HCT116 (cell line): ENCODE data around the gene TSG101. TPM values are rescaled to one million over a fixed set of nuclear protein-coding genes. Genes with fewer than 3 reads are reported as not detected.

Experiments
- ATAC-seq: fragments of 200-7000 bp; cut with Tn5 transposase; 2 replicates; pipeline ENCODE4 v1.9.1; 2020; ENCODE audit warnings: mild to moderate bottlenecking, moderate library complexity
- BruUV-seq: library from RNA; stranded (reverse); fragments of 400-500 nt; replicated peaks from 2 replicates; lab custom pipeline; 2021; lab: Mats Ljungman, UMichigan
- CTCF ChIA-PET: fragments of 300-600 bp; sonication (Branson Sonifier 250); formaldehyde crosslinking; loops from one replicate; lab custom pipeline; 2021; ENCODE audit warnings: antibody characterized with exemption; lab: Charles Lee
- POLR2A ChIA-PET: fragments of 300-600, 350-600 bp; sonication (Branson Sonifier 250); formaldehyde crosslinking; loops from one replicate; lab custom pipeline; 2021; ENCODE audit warnings: antibody characterized with exemption; lab: Charles Lee
- RAD21 ChIA-PET, 2 experiments: fragments of 300-600 bp; sonication (Branson Sonifier 250); formaldehyde crosslinking; loops; one replicate each; lab custom pipeline; 2023; ENCODE audit warnings: low total read pairs in 2 of 2; ENCODE audit not compliant: uncharacterized antibody in 2 of 2, unreplicated experiment in 2 of 2, low non-redundant PET in 1 of 2; lab: Charles Lee
- DNase-seq: peaks from one replicate; pipeline ENCODE4 v3.0.0-alpha.2; 2010; ENCODE audit warnings: low read depth, low spot score
- H2AFZ ChIP-seq: fragments of 200-600 bp; shearing (Covaris generic), sonication (generic); 2 replicates; pipeline ENCODE4 v1.6.1; 2017; ENCODE audit warnings: low read depth, mixed run types, mixed read lengths, antibody characterized with exemption, low read length; ENCODE audit not compliant: poor library complexity, severe bottlenecking
- H3K27ac ChIP-seq: 2 replicates; pipeline ENCODE4 v1.5.1; 2012; ENCODE audit warnings: low read depth, low read length
- H3K27me3 ChIP-seq: fragments of 200-600 bp; sonication (generic); 2 replicates; pipeline ENCODE4 v1.6.1; 2016; ENCODE audit warnings: mixed run types, low read length, mixed read lengths; ENCODE audit not compliant: insufficient read depth
- H3K36me3 ChIP-seq, 2 experiments: fragments of 200-500 bp in 1 of 2; fragments of 200-600 bp in 1 of 2; sonication (Bioruptor generic) in 1 of 2; sonication (generic) in 1 of 2; 2 replicates each; pipeline versions ENCODE4 v1.5.1 to v1.6.1; 2014 to 2016; ENCODE audit warnings: low read length in 2 of 2, inconsistent platforms in 1 of 2, mixed read lengths in 1 of 2, mixed run types in 1 of 2; ENCODE audit not compliant: insufficient read depth in 2 of 2, control insufficient read depth in 1 of 2
- H3K4me1 ChIP-seq, 2 experiments: fragments of 200-600 bp in 1 of 2; sonication (generic) in 1 of 2; 2 replicates each; pipeline versions ENCODE4 v1.5.1 to v1.6.1; 2012 to 2017; ENCODE audit warnings: low read length in 2 of 2, inconsistent platforms in 1 of 2, mild to moderate bottlenecking in 1 of 2, mixed read lengths in 1 of 2, mixed run types in 1 of 2, moderate library complexity in 1 of 2; ENCODE audit not compliant: insufficient read depth in 2 of 2, control insufficient read depth in 1 of 2
- H3K4me2 ChIP-seq: fragments of 200-600 bp; sonication (generic); 2 replicates; pipeline ENCODE4 v1.6.1; 2017; ENCODE audit warnings: mixed run types, low read length, mixed read lengths
- H3K4me3 ChIP-seq, 2 experiments: fragments of 200-600 bp in 1 of 2; sonication (generic) in 1 of 2; replicated peaks in 1 of 2; 2 replicates each; pipeline ENCODE4 v1.5.1; 2011 to 2016; ENCODE audit warnings: low read length in 2 of 2, control low read depth in 1 of 2, low read depth in 1 of 2, mild to moderate bottlenecking in 1 of 2, mixed read lengths in 1 of 2, mixed run types in 1 of 2
- H3K79me2 ChIP-seq: fragments of 200-600 bp; sonication (generic); 2 replicates; pipeline ENCODE4 v1.6.1; 2017; ENCODE audit warnings: mild to moderate bottlenecking, mixed run types, low read length, moderate library complexity, mixed read lengths; ENCODE audit not compliant: insufficient read depth
- H3K9ac ChIP-seq: fragments of 200-600 bp; sonication (generic); 2 replicates; pipeline ENCODE4 v1.6.1; 2016; ENCODE audit warnings: low read length, mixed read lengths
- H3K9me2 ChIP-seq: fragments of 200-600 bp; sonication (generic), shearing (Covaris generic); 2 replicates; pipeline ENCODE4 v1.6.1; 2017; ENCODE audit warnings: mixed run types, mild to moderate bottlenecking, moderate library complexity; ENCODE audit not compliant: insufficient read depth
- H3K9me3 ChIP-seq, 2 experiments: fragments of 200-500 bp in 1 of 2; fragments of 200-600 bp in 1 of 2; sonication (Bioruptor generic) in 1 of 2; sonication (generic) in 1 of 2; 2 replicates each; pipeline ENCODE4 v1.6.1; 2014 to 2017; ENCODE audit warnings: low read length in 2 of 2, mixed read lengths in 2 of 2, inconsistent platforms in 1 of 2, low read depth in 1 of 2, mild to moderate bottlenecking in 1 of 2, mixed run types in 1 of 2, moderate library complexity in 1 of 2; ENCODE audit not compliant: control insufficient read depth in 1 of 2, insufficient read depth in 1 of 2
- H4K20me1 ChIP-seq: fragments of 200-600 bp; sonication (generic), shearing (Covaris generic); 2 replicates; pipeline ENCODE4 v1.6.1; 2017; ENCODE audit warnings: mixed run types, mild to moderate bottlenecking, moderate library complexity; ENCODE audit not compliant: insufficient read depth
- CBX3 ChIP-seq: IDR thresholded peaks from 2 replicates; pipeline ENCODE4 v1.6.1; 2012; ENCODE audit warnings: low read depth
- CEBPB ChIP-seq: IDR thresholded peaks from 2 replicates; pipeline ENCODE4 v1.6.1; 2012; ENCODE audit warnings: low read depth
- EGR1 ChIP-seq: IDR thresholded peaks from 2 replicates; pipeline ENCODE4 v1.6.1; 2012; ENCODE audit warnings: low read depth
- ELF1 ChIP-seq: IDR thresholded peaks from 2 replicates; pipeline ENCODE4 v1.6.1; 2012; ENCODE audit warnings: low read depth, borderline replicate concordance
- EZH2phosphoT487 ChIP-seq: fragments of 200-600 bp; IDR thresholded peaks from 2 replicates; pipeline ENCODE4 v1.6.1; 2018; ENCODE audit warnings: antibody characterized with exemption, borderline replicate concordance
- FOSL1 ChIP-seq: IDR thresholded peaks from 2 replicates; pipeline ENCODE4 v1.6.1; 2012; ENCODE audit warnings: low read depth
- POLR2A ChIP-seq: IDR thresholded peaks from 2 replicates; pipeline ENCODE4 v1.7.0; 2011; ENCODE audit warnings: borderline replicate concordance; ENCODE audit not compliant: insufficient read depth, insufficient read length; ENCODE audit errors: extremely low read depth
- POLR2AphosphoS5 ChIP-seq: IDR thresholded peaks from 2 replicates; pipeline ENCODE4 v1.6.1; 2011; ENCODE audit warnings: mild to moderate bottlenecking, low read depth, low read length, moderate library complexity
- RAD21 ChIP-seq: IDR thresholded peaks from 2 replicates; pipeline ENCODE4 v1.6.1; 2012; ENCODE audit warnings: low read depth, mild to moderate bottlenecking
- REST ChIP-seq: IDR thresholded peaks from 2 replicates; pipeline ENCODE4 v1.6.1; 2012; ENCODE audit warnings: low read depth
- SIN3A ChIP-seq: IDR thresholded peaks from 2 replicates; pipeline ENCODE4 v1.6.1; 2012; ENCODE audit warnings: low read depth
- TCF7L2 ChIP-seq: IDR thresholded peaks from 2 replicates; pipeline ENCODE4 v1.7.0; 2011; ENCODE audit warnings: borderline replicate concordance, inconsistent platforms; ENCODE audit not compliant: insufficient read depth, insufficient read length; ENCODE audit errors: extremely low read depth
- YY1 ChIP-seq: IDR thresholded peaks from 2 replicates; pipeline ENCODE4 v1.6.1; 2011; ENCODE audit warnings: low read length, low read depth, moderate library complexity, mild to moderate bottlenecking; ENCODE audit not compliant: insufficient replicate concordance; ENCODE audit errors: extremely low read depth
- ZBTB33 ChIP-seq: IDR thresholded peaks from 2 replicates; pipeline ENCODE4 v1.6.1; 2011; ENCODE audit warnings: mild to moderate bottlenecking, low read length, moderate library complexity; ENCODE audit not compliant: insufficient replicate concordance; ENCODE audit errors: extremely low read depth
- ZFX ChIP-seq: fragments of 450-650 bp; IDR thresholded peaks from 2 replicates; pipeline ENCODE4 v1.6.1; 2017
- intact Hi-C: fragments of 100-400 bp; cut with micrococcal nuclease; formaldehyde crosslinking; loops from 2 replicates; pipeline ENCODE4 v1.10.0; 2022
- total RNA-seq: library from RNA; stranded (reverse); gene quantifications from one replicate; pipeline ENCODE4 v1.2.1, GENCODE V29; 2021; ENCODE audit not compliant: unreplicated experiment
- TF ChIP-seq, protein P1 (sequence below), 3 experiments: fragments of 200-600 bp in 1 of 3; sonication (generic) in 1 of 3; IDR thresholded peaks in 2 of 3; conservative IDR thresholded peaks in 1 of 3; 2 replicates each; pipeline ENCODE4 v1.5.1; 2012 to 2017; ENCODE audit warnings: low read depth in 2 of 3, low read length in 2 of 3, antibody characterized with exemption in 1 of 3, borderline replicate concordance in 1 of 3, control low read depth in 1 of 3, mild to moderate bottlenecking in 1 of 3, mixed read lengths in 1 of 3, mixed run types in 1 of 3, moderate library complexity in 1 of 3; ENCODE audit not compliant: insufficient read depth in 1 of 3
- TF ChIP-seq, protein P2 (sequence below): IDR thresholded peaks from 2 replicates; pipeline ENCODE4 v1.6.1; 2012

The TSG101 gene
- total RNA-seq, 1 experiment from 2014 or later = 61.9 TPM

GRCh38 chr11:18492888-18493287 is 33.9 kb downstream of the TSG101 start:
- no peak for ATAC-seq

More at GRCh38 chr11:18492888-18493287, 33.9 kb downstream of the TSG101 start:
- H3K36me3 ChIP-seq = 0 out of 4 replicates have a peak, but pooled peaks cover 0 to 2% of the 10 kb centered on the region in 2 experiments
- no peaks in the 10 kb centered on the region for H3K27me3 ChIP-seq
- peaks cover 0 to 6% of the 10 kb centered on the region in 2 experiments; a peak in 1 of 4 replicates for H3K4me1 ChIP-seq
- POLR2A ChIA-PET = no interaction called here
- no peaks in the 10 kb centered on the region for H3K9me3 ChIP-seq
- H3K4me3 ChIP-seq = no peak overlapping the region
- H2AFZ ChIP-seq = no peak overlapping the region
- H4K20me1 ChIP-seq = no peaks in the 10 kb centered on the region
- RAD21 ChIA-PET = no interaction called here
- CTCF ChIA-PET = no interaction called here
- H3K9ac ChIP-seq = no peak overlapping the region
- H3K27ac ChIP-seq = no peak overlapping the region
- H3K4me2 ChIP-seq = no peak overlapping the region
- intact Hi-C loops = no loop called here
- no peak for DNase-seq
- no TSS peak for BruUV-seq
- no peaks in the 10 kb centered on the region for H3K9me2 ChIP-seq
- no peak for TF ChIP-seq CBX3
- TF ChIP-seq YY1 = no peak
- TF ChIP-seq CEBPB = no peak
- no peak for TF ChIP-seq SIN3A
- no peak for TF ChIP-seq FOSL1
- no peak for TF ChIP-seq EZH2phosphoT487
- TF ChIP-seq, protein P1, sequence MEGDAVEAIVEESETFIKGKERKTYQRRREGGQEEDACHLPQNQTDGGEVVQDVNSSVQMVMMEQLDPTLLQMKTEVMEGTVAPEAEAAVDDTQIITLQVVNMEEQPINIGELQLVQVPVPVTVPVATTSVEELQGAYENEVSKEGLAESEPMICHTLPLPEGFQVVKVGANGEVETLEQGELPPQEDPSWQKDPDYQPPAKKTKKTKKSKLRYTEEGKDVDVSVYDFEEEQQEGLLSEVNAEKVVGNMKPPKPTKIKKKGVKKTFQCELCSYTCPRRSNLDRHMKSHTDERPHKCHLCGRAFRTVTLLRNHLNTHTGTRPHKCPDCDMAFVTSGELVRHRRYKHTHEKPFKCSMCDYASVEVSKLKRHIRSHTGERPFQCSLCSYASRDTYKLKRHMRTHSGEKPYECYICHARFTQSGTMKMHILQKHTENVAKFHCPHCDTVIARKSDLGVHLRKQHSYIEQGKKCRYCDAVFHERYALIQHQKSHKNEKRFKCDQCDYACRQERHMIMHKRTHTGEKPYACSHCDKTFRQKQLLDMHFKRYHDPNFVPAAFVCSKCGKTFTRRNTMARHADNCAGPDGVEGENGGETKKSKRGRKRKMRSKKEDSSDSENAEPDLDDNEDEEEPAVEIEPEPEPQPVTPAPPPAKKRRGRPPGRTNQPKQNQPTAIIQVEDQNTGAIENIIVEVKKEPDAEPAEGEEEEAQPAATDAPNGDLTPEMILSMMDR (IDR thresholded peaks at IDR 0.05 in 2 of 3, conservative IDR thresholded peaks at IDR 0.05 in 1 of 3; ENCODE audit: borderline replicate concordance in 1 of 3, insufficient read depth in 1 of 3, low read depth in 2 of 3, low read length in 2 of 3) = no peak
- no peak for TF ChIP-seq EGR1
- no peak for TF ChIP-seq ZBTB33
- no peak for TF ChIP-seq ZFX
- TF ChIP-seq ELF1 = no peak
- no peak for TF ChIP-seq POLR2AphosphoS5
- no peak for TF ChIP-seq TCF7L2
- TF ChIP-seq POLR2A = no peak
- TF ChIP-seq, protein P2, sequence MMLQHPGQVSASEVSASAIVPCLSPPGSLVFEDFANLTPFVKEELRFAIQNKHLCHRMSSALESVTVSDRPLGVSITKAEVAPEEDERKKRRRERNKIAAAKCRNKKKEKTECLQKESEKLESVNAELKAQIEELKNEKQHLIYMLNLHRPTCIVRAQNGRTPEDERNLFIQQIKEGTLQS = no peak
- no peak for TF ChIP-seq REST
- TF ChIP-seq RAD21 = no peak
- H3K79me2 ChIP-seq = no peaks in the 10 kb centered on the region
